Stomach (tissue), 9 donors: ENCODE data around the gene TK1. TPM values are rescaled to one million over a fixed set of nuclear protein-coding genes. Genes with fewer than 3 reads are reported as not detected.

Experiments
- DNase-seq, 2 donors: peaks; one replicate each; pipeline versions ENCODE4 v3.0.0 to v3.0.0-alpha.2; 2013 to 2019
- H3K27ac ChIP-seq, 5 donors: fragments of 200-600 bp in 4 of 5; sonication (generic) in 4 of 5; one replicate each; pipeline ENCODE4 v1.5.1; 2013 to 2019; ENCODE audit warnings: mild to moderate bottlenecking in 1 of 5, moderate library complexity in 1 of 5
- H3K27me3 ChIP-seq, 3 donors: fragments of 200-600 bp; sonication (generic); one replicate each; pipeline ENCODE4 v1.5.1; 2017 to 2019; ENCODE audit warnings: mixed run types in 1 of 3
- H3K36me3 ChIP-seq, 4 donors: fragments of 200-600 bp; sonication (generic); 1 replicate in 3 of 4; 2 replicates in 1 of 4; pipeline ENCODE4 v1.5.1; 2016 to 2019
- H3K4me1 ChIP-seq, 4 donors: fragments of 200-600 bp; sonication (generic); one replicate each; pipeline ENCODE4 v1.5.1; 2016 to 2019
- H3K4me3 ChIP-seq, 4 donors: fragments of 200-600 bp; sonication (generic) in 3 of 4; one replicate each; pipeline ENCODE4 v1.5.1; 2016 to 2019; ENCODE audit warnings: mild to moderate bottlenecking in 1 of 4
- H3K9me3 ChIP-seq, 4 donors: fragments of 200-600 bp; sonication (generic); one replicate each; pipeline ENCODE4 v1.5.1; 2016 to 2019
- CTCF ChIP-seq, 7 experiments: fragments of 450-650 bp in 4 of 7; fragments of 200-600 bp in 3 of 7; sonication (generic) in 3 of 7; IDR thresholded peaks; one replicate each; pipeline ENCODE4 v1.5.1; 2016 to 2019; ENCODE audit warnings: antibody characterized with exemption in 7 of 7, control low read depth in 2 of 7, mild to moderate bottlenecking in 1 of 7
- EP300 ChIP-seq: sonication (generic); formaldehyde crosslinking; IDR thresholded peaks from one replicate; pipeline ENCODE4 v1.6.1; 2017; ENCODE audit warnings: antibody characterized with exemption
- POLR2A ChIP-seq, 4 donors: fragments of 450-650 bp; IDR thresholded peaks; one replicate each; pipeline ENCODE4 v1.6.1; 2016; ENCODE audit warnings: antibody characterized with exemption in 4 of 4, control low read depth in 2 of 4, mild to moderate bottlenecking in 1 of 4, moderate library complexity in 1 of 4
- POLR2AphosphoS5 ChIP-seq, 3 donors: sonication (generic); formaldehyde crosslinking; IDR thresholded peaks; one replicate each; pipeline ENCODE4 v1.6.1; 2016; ENCODE audit warnings: antibody characterized with exemption in 3 of 3
- WGBS, 5 donors: extraction: QIAGEN DNeasy Blood & Tissue Kit in 3 of 5; methylation state at CpG; one replicate each; pipeline versions ENCODE4 v1.1.5 to v1.1.7; 2013 to 2018; 5-methylcytosine and 5-hydroxymethylcytosine counted together
- intact Hi-C: fragments of 100-400 bp; cut with DNase I; formaldehyde crosslinking; loops from one replicate; pipeline ENCODE4 v1.15.1; 2023; ENCODE audit warnings: low total_unique reads
- polyA plus RNA-seq, 3 donors: library from polyadenylated mRNA; stranded (reverse); fragments of 200-250 nt; gene quantifications; one replicate each; pipeline ENCODE4 v1.2.3, GENCODE V29; 2013
- total RNA-seq, 5 donors: library from RNA; depleted of rRNA; stranded (reverse); fragments of >200 nt; gene quantifications; one replicate each; pipeline versions ENCODE4 v1.1.0 to v1.2.3, GENCODE V29; 2014 to 2016
- donor health status: healthy with polysubstance abuse.
- donor health status: Bipolar disorder and iron deficiency.
- donor health status: healthy.

The TK1 gene
- total and polyA plus RNA-seq, 8 donors = 4.5 to 38.1 (median 17.7) TPM

GRCh38 chr17:78135858-78136500, 50.9 kb downstream of the TK1 start:
- Histone ChIP-seq H3K4me1 (peaks cover 25 to 76% (median 40%) of the 10 kb centered on the region in 4 donors), H3K4me3 (no peak overlapping the region), H3K9me3 (no peaks in the 10 kb centered on the region), H3K27me3 (peaks cover 0 to 13% (median 5%) of the 10 kb centered on the region in 3 donors), H3K36me3 (peaks cover 0 to 9% (median 0%) of the 10 kb centered on the region in 4 donors), H3K27ac (no peak overlapping the region)
- intact Hi-C loops = no loop called here
- 80 to 91% (median 84%) methylated on average over 9 of the region's 9 CpGs for WGBS, 5 donors
- no peak for TF ChIP-seq POLR2A (IDR thresholded peaks at IDR 0.05)
- TF ChIP-seq POLR2AphosphoS5 (IDR thresholded peaks at IDR 0.05) = no peak
- TF ChIP-seq CTCF (IDR thresholded peaks at IDR 0.05) = no peak
- no peak for TF ChIP-seq EP300
- DNase-seq = no peak

- H3K27ac ChIP-seq = no peak overlapping the region
Measured at GRCh38 chr17:78134899-78135385, 51.9 kb downstream of the TK1 start.

GRCh38 chr17:78133971-78134898, 52.6 kb downstream of the TK1 start:
- Histone ChIP-seq H3K27ac (no peak overlapping the region), H3K4me3 (no peak overlapping the region)
- WGBS, 5 donors = 54 to 66% (median 57%) methylated on average over 36 to 39 of the region's 39 CpGs

More at GRCh38 chr17:78134899-78135385, 51.9 kb downstream of the TK1 start:
- H3K27me3 ChIP-seq = peaks cover 0 to 21% (median 5%) of the 10 kb centered on the region in 3 donors
- no peak overlapping the region for H3K4me3 ChIP-seq
- no peak for DNase-seq
- H3K36me3 ChIP-seq = peaks cover 0 to 9% (median 0%) of the 10 kb centered on the region in 4 donors
- no peaks in the 10 kb centered on the region for H3K9me3 ChIP-seq
- 78 to 92% (median 79%) methylated on average over 8 to 9 of the region's 9 CpGs for WGBS, 5 donors
- peaks cover 19 to 76% (median 38%) of the 10 kb centered on the region in 4 donors for H3K4me1 ChIP-seq
- TF ChIP-seq POLR2AphosphoS5 (IDR thresholded peaks at IDR 0.05) (no peak), CTCF (IDR thresholded peaks at IDR 0.05) (no peak), POLR2A (IDR thresholded peaks at IDR 0.05) (no peak)
- intact Hi-C loops = no loop called here

More at GRCh38 chr17:78133971-78134898, 52.6 kb downstream of the TK1 start:
- DNase-seq = peak; percentile 76 to 86
- peaks cover 24 to 79% (median 44%) of the 10 kb centered on the region in 4 donors for H3K4me1 ChIP-seq
- H3K27me3 ChIP-seq = peaks cover 0 to 26% (median 5%) of the 10 kb centered on the region in 3 donors
- TF ChIP-seq CTCF (IDR thresholded peaks at IDR 0.05) = peak in 4 of 7 experiments; percentile 42 to 55 (median 48)
- TF ChIP-seq POLR2AphosphoS5 (IDR thresholded peaks at IDR 0.05) = no peak
- TF ChIP-seq EP300 = no peak
- TF ChIP-seq POLR2A (IDR thresholded peaks at IDR 0.05) = no peak
- H3K9me3 ChIP-seq = no peaks in the 10 kb centered on the region
- intact Hi-C loops = no loop called here
- peaks cover 0 to 9% (median 0%) of the 10 kb centered on the region in 4 donors for H3K36me3 ChIP-seq
